ENCODE data around the gene APOH. TPM values are rescaled to one million over a fixed set of nuclear protein-coding genes. Genes with fewer than 3 reads are reported as not detected.

Gene APOH
- total RNA-seq, 1 experiment from 2014 or later, result not detected

- Mint-ChIP-seq H3K36me3 (ENCODE audit: insufficient read depth, unreplicated experiment) (peaks cover 9% of the 10 kb centered on the region), H3K9me3 (ENCODE audit: unreplicated experiment) (no peaks in the 10 kb centered on the region), H3K27me3 (ENCODE audit: insufficient read depth, unreplicated experiment) (no peaks in the 10 kb centered on the region), H3K27ac (ENCODE audit: low read depth, unreplicated experiment) (no peak overlapping the region), H3K4me3 (ENCODE audit: unreplicated experiment) (no peak overlapping the region), H3K4me1 (ENCODE audit: insufficient read depth, unreplicated experiment) (peaks cover 20% of the 10 kb centered on the region)
- no TSS peak for BruUV-seq (replicated peaks)
- POLR2A ChIA-PET, result no interaction called here
- no peak for DNase-seq (ENCODE audit: unreplicated experiment)
- intact Hi-C loops (cut with micrococcal nuclease), result loop anchor here (10.0 kb wide), 1 partner anchor 195 kb away; no protein-coding TSS in a partner anchor
- TF ChIP-seq, protein P1, sequence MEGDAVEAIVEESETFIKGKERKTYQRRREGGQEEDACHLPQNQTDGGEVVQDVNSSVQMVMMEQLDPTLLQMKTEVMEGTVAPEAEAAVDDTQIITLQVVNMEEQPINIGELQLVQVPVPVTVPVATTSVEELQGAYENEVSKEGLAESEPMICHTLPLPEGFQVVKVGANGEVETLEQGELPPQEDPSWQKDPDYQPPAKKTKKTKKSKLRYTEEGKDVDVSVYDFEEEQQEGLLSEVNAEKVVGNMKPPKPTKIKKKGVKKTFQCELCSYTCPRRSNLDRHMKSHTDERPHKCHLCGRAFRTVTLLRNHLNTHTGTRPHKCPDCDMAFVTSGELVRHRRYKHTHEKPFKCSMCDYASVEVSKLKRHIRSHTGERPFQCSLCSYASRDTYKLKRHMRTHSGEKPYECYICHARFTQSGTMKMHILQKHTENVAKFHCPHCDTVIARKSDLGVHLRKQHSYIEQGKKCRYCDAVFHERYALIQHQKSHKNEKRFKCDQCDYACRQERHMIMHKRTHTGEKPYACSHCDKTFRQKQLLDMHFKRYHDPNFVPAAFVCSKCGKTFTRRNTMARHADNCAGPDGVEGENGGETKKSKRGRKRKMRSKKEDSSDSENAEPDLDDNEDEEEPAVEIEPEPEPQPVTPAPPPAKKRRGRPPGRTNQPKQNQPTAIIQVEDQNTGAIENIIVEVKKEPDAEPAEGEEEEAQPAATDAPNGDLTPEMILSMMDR (IDR thresholded peaks at IDR 0.05; ENCODE audit: unreplicated experiment), result no peak
- CTCF ChIA-PET, result no interaction called here
Observed at GRCh38 chr17:66270106-66270505, 40.9 kb upstream of the APOH start.

GRCh38 chr17:66268247-66268927, 39.2 kb upstream of the APOH start:
- no TSS peak for BruUV-seq (replicated peaks)
- Mint-ChIP-seq H3K4me3 (ENCODE audit: unreplicated experiment) (no peak overlapping the region), H3K27ac (ENCODE audit: low read depth, unreplicated experiment) (no peak overlapping the region), H3K36me3 (ENCODE audit: insufficient read depth, unreplicated experiment) (peaks cover 9% of the 10 kb centered on the region), H3K9me3 (ENCODE audit: unreplicated experiment) (no peaks in the 10 kb centered on the region), H3K4me1 (ENCODE audit: insufficient read depth, unreplicated experiment) (peaks cover 20% of the 10 kb centered on the region), H3K27me3 (ENCODE audit: insufficient read depth, unreplicated experiment) (no peaks in the 10 kb centered on the region)
- POLR2A ChIA-PET, result interaction anchor here (0.6 kb wide), 1 partner anchor 409 kb away, joined by 4 read pairs; no protein-coding TSS in a partner anchor
- intact Hi-C loops (cut with micrococcal nuclease), result no loop called here
- peak; percentile 69 for DNase-seq (ENCODE audit: unreplicated experiment)
- CTCF ChIA-PET, result interaction anchor here (0.6 to 1.2 kb wide), 2 partner anchors 353 to 705 kb away, joined by 3 read pairs; no protein-coding TSS in a partner anchor
- TF ChIP-seq, protein P1 (IDR thresholded peaks at IDR 0.05; ENCODE audit: unreplicated experiment), result no peak

DNA sequence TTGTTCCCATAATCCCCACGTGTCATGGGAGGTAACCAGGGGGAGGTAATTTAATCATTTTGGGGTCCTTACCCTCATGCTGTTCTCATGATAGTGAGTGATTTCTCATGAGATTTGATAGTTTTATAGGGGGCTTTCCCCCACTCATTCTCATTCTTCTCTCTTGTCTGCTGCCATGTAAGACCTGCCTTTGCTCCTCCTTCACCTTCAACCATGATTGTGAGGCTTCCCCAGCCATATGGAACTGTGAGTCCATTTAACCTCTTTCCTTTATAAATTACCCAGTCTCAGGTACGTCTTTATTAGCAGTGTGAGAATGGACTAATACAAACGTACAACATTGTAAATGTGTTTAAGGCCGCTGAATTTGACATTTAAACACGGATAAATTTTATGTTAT, 35.5 kb upstream of the APOH start:
- Mint-ChIP-seq H3K27me3 (ENCODE audit: insufficient read depth, unreplicated experiment) (no peaks in the 10 kb centered on the region), H3K4me3 (ENCODE audit: unreplicated experiment) (no peak overlapping the region), H3K27ac (ENCODE audit: low read depth, unreplicated experiment) (no peak overlapping the region), H3K9me3 (ENCODE audit: unreplicated experiment) (no peaks in the 10 kb centered on the region), H3K36me3 (ENCODE audit: insufficient read depth, unreplicated experiment) (no peaks in the 10 kb centered on the region), H3K4me1 (ENCODE audit: insufficient read depth, unreplicated experiment) (peaks cover 9% of the 10 kb centered on the region)
- TF ChIP-seq, protein P1 (IDR thresholded peaks at IDR 0.05; ENCODE audit: unreplicated experiment), result no peak
- POLR2A ChIA-PET, result no interaction called here
- intact Hi-C loops (cut with micrococcal nuclease), result no loop called here
- BruUV-seq (replicated peaks), result no TSS peak
- CTCF ChIA-PET, result no interaction called here
- DNase-seq (ENCODE audit: unreplicated experiment), result no peak

GRCh38 chr17:66262767-66263166, 33.6 kb upstream of the APOH start:
- H3K9me3 Mint-ChIP-seq (ENCODE audit: unreplicated experiment), result no peaks in the 10 kb centered on the region
- no peaks in the 10 kb centered on the region for H3K27me3 Mint-ChIP-seq (ENCODE audit: insufficient read depth, unreplicated experiment)
- H3K27ac Mint-ChIP-seq (ENCODE audit: low read depth, unreplicated experiment), result no peak overlapping the region
- TF ChIP-seq, protein P1 (IDR thresholded peaks at IDR 0.05; ENCODE audit: unreplicated experiment), result no peak
- no peaks in the 10 kb centered on the region for H3K36me3 Mint-ChIP-seq (ENCODE audit: insufficient read depth, unreplicated experiment)
- POLR2A ChIA-PET, result no interaction called here
- CTCF ChIA-PET, result no interaction called here
- no peak for DNase-seq (ENCODE audit: unreplicated experiment)
- intact Hi-C loops (cut with micrococcal nuclease), result no loop called here
- no peaks in the 10 kb centered on the region for H3K4me1 Mint-ChIP-seq (ENCODE audit: insufficient read depth, unreplicated experiment)
- no peak overlapping the region for H3K4me3 Mint-ChIP-seq (ENCODE audit: unreplicated experiment)
- BruUV-seq (replicated peaks), result no TSS peak

Measured in MCF 10A (cell line).